HG02840 (cell line): ENCODE measurements around the gene TRRAP.
"Not testable (repeated sequence)": the region's sequence is repeated elsewhere in the genome, so short reads cannot be mapped to it uniquely, and the experiment has no call there.

Experiments
- ATAC-seq: cut with Tn5 transposase; IDR thresholded peaks from one replicate; pipeline ENCODE4 v1.9.1; 2021; ENCODE audit warnings: mild to moderate bottlenecking, moderate library complexity, moderate number of reproducible peaks; ENCODE audit not compliant: unreplicated experiment, low FRiP score

TRRAP gene

DNA sequence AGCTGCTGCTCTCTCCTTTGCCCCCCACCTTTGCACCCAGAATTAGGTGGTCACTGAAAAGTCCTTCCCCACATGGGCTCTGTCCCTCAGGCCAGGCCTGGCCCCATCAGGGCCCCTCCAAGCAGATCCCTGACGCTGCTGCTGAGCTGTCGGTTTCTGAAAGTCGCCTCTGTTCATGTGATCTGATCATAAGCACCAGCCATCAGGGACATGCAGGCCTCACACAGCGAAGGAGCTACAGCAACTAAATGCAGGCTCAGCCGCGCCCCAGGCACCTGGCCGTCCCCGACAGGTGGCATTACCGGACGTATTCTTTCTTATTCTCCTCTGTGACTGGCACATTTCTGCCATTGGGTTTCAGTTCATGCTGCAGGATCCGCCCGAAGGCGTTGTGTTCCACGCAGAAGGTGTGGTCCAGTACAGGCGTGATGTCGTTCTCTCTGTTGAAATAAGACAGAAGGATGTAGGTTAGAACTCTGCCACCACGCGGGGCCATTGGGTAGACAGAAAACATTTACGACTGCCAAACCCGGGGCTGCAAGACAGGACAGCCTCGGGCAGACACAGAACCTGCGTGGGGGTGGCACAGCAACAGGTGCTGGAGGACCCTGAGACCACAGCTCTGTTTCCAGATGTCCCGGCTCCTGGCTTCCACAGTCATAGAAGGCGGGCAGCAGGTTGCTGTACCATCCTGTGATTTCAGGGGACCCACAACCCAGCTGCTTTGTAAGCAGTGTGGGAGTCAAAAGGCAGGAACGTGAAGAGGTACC is 159.9 kb downstream of the TRRAP start:
- ATAC-seq = no peak

DNA sequence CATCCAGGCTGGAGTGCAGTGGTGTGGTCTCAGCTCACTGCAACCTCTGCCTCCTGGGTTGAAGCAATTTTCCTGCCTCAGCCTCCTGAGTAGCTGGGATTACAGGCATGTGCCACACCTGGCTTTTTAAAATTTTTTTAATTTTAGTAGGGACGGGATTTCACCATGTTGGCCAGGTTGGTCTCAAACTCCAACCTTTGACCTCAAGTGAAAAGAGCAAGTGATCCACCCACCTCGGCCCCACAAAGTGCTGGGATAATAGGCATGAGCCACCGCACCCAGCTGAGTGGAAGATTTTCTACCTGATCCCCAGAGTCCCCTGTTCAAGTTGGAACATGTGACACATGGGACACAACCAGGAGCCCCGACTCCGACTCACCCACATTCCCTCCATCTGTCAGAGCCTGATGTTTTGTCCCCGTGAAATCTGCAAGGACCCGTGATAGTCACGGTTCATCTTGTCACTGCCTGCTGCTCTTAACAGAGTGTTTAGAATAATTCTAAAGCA is 161.1 kb downstream of the TRRAP start:
- no peak for ATAC-seq

DNA sequence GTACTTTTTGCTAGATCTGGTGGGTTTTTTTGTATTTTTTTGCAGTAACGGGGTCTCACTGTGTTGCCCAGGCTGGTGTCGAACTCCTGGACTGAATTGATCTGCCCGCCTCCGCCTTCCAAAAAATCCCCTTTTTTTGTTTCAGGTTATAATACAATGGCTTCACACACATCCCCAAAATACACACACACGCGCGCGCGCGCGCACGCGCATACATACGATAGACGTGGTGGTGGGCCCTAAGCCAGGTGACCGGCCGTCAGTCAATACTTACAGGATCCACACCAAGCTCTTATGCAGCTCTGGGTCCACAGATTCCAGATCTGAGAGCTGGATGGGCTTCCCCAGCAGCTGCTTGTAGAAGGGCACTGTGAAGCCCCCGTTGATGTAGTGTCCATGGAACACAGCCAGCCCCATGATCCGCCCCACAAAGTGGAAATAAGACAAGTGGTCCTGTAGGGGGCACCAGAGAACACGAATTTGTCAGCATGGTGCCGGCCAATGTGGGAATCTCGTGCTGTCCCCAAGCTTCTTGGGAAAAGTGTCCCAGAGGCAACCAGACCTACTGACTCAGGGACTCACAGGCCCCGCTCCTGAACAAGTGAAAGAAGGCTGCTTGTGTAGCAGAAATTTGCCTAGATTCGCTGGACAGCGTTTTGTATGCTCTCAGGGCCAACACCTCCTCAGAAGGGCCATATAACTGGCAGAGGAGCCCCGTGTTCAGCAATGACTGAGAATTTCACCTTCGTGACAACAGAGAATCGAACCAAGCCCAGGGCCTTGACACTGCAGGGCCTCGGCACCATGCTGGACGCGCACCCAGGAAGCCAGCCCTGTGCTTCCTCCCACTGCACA is 162.0 kb downstream of the TRRAP start:
- no peak for ATAC-seq

DNA sequence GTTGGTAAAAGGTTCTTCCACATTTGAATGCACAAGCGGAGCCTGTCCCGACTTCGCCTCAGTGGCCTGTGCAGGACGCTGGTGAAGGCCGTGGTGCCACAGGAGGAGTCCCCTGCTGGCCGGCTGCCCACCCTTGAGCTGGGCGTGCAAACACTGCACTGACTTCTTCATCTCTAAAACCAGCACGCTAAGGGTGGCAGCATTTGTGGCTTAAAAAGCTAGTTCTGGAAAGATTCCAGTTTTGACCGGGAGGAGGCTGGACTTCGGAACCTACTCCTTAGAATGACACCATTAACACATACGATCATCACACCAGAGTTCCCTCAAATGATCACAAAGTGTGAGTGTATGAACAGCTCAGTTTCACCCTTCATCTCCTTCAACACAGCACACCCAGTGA is 163.2 kb downstream of the TRRAP start:
- no peak for ATAC-seq

DNA sequence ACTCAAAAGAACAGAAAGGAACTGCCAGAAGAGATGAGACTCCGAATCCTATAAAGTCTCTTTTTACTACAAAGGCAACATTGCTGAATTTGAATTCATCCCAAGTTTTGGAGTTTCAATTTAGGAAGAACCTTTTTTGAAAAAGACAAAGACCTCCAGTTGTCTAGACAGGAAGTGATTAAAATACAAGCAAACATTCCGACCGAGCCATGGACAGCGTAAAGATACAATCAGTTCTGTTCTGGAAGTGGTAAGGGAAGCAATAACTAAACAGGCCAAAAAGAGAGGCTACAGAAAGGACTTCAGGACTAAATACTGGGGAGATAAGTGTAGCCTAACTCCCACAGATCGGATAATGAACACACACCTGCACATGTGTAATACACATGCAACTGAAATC is 164.6 kb downstream of the TRRAP start:
- no peak for ATAC-seq

DNA sequence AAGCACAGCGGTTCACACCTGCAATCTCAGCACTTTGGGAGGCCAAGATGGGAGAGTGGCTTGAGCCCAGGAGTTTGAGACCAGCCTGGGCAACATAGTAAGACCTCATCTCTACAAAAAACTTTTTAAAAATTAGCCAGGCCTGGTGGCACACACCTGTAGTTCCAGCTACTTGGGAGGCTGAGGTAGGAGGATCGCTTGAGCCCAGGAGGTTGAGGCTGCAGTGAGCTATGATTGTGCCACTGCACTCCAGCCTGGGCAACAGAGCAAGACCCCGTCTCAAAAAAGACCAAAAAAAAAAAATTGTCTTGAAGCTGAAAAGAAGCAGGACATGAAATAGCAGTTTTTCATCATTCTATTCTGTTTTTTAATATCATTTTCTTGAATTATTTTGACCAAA is 166.5 kb downstream of the TRRAP start:
- ATAC-seq = not testable (repeated sequence)

DNA sequence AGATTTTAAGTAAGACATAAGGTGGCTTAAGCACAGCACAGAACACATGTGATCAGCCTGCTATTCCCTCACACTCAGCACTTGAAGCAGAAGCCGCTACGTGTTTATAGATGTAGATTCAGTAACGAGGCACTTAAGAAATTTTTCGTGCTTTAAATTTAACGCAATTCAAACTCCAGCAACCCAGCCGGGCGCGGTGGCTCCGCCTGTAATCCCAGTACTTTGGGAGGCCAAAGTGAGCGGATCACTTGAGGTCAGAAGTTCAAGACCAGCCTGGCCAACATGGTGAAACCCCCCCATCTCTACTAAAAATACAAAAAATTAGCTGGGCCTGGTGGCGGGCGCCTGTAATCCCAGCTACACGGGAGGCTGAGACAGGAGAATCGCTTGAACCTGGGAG is 167.9 kb downstream of the TRRAP start:
- not testable (repeated sequence) for ATAC-seq

DNA sequence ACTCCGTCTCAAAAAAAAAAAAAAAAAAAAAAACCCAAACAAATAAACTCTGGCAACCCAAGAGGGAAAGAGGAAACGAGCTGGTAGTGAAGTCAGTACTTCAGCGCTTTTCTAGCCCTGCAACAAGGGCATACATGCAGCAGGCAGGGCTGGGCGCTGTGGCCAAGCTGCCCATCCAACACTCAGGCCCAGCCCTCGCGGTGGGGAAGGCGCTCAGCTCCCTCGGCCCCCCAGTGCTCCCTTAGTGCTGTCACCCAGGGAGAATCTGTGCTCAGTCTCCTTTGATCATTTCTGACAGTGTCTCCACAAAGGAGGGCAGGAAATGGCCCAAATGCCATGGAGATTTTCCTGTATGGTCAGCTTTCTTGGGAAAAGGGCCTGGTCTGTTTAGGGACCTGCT is 168.4 kb downstream of the TRRAP start:
- ATAC-seq = no peak

DNA sequence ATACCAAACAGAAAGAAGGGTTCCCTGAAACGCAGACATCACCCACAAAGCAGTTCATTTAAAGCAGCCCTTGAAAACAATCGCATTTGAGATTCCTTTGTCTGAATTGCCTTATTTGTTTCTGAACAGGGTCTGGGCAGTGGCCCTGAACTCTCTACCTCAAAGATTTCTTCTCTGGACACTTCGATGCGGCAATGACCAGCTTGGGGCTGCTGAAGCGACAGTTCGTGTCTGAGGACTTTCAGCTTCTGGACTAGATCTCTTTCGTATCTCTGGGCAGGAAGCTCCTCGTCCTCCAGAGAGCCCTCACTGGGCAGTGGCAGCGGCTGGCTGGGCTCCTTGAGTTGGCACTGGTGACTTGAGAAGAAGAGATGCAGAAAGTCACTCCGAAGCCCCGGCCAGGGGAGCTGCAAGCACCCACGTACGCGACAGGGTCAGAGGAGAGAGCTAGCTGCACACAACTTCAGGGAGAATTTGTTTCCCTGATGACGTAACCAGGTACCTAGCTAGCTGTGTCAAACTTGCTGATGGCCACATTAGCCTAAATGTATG is 169.3 kb downstream of the TRRAP start:
- ATAC-seq = no peak

DNA sequence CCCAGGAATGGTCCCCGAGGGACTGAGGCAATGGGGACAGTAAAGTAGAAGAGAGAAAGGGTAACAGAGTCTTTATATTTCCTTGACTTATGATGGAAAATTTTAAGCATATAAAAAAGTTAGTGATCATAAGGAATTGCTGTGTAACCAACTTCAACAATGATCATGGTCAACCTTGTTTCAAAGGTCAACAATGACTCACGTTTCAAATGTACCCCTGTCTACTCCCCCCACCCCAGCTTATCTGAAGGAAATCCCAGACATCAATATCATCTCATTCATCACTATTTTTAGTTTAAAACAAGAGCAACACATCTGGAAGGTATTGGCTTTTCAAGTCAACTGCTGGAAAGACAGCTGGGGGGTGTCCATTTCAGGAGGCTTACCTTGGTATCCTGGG is 172.6 kb downstream of the TRRAP start:
- ATAC-seq = no peak

DNA sequence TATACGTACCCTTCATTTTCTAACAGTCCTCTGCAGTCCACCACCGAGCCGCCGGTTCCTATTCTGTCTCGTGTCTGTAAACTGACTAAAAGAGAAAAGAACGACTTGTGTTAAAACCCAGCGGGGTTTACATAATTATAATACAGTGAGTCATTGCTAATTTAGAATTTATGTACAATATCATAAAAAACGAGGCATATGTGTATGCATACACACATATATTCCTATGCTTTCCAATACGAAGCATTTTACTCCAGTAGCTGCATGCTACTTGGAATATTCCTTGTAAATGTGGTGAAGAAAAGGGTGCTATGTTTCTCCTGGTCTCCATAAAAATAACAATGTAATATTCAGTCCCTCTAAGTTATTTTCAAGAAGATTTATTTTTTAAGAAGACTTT is 176.4 kb downstream of the TRRAP start:
- ATAC-seq = no peak

DNA sequence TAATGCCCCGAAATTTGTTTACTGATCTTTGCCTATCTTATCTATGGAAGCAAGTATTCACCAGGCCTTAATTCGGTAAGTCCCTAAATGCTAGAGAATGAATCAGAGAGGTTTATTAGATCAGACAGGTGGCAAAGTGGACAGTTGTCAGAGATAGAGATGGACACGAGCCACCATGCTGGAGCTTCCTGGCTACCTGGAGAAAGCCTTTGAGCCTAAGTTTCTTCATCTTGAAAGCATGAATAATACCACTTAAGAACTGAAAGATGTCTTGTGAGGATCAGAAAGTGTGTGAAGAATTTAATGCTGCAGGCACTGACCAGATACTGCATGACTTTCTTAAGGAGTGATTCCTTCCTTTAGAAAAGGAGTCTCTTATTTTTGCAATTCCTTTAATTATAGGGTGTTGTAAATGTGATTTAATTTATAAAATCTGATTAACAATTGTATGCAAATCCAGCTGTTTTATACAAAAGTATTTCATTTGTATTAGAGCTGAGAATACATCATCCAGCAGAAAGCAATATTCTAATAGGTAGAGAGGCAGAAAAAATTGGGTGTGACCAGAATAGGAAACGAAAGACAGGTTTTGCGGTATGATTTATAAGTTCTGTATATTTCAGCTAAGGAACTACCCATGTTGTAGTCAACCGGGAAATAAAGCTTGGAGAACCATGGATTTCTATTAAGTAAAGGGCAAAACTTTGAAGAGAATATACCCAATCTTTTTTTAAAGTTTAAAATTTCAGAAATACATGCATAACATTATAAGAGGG is 182.9 kb downstream of the TRRAP start:
- no peak for ATAC-seq
